Activated naive CD4-positive, alpha-beta T cell treated with anti-CD3 and anti-CD28 coated beads, Interleukin-2, amount 10 ng/mL, durations not matched to agents 7 days and 5 days (primary cell): ENCODE data around the gene NUDT21.

Experiments
- CTCF ChIA-PET: fragments of 350-600 bp; sonication (Branson Sonifier 250); formaldehyde crosslinking; loops from one replicate; lab custom pipeline; 2021; ENCODE audit warnings: antibody characterized with exemption; lab: Charles Lee
- DNase-seq: peaks from one replicate; pipeline ENCODE4 v3.0.0-alpha.2; 2020
- H3K27ac Mint-ChIP-seq: one replicate; pipeline ENCODE4 v1.8.0; 2021; ENCODE audit warnings: mild to moderate bottlenecking, moderate library complexity, mixed read lengths
- H3K27me3 Mint-ChIP-seq: one replicate; pipeline ENCODE4 v1.8.0; 2021; ENCODE audit warnings: mild to moderate bottlenecking, mixed read lengths
- H3K36me3 Mint-ChIP-seq: one replicate; pipeline ENCODE4 v1.8.0; 2021; ENCODE audit warnings: mixed read lengths
- H3K4me1 Mint-ChIP-seq: one replicate; pipeline ENCODE4 v1.8.0; 2021; ENCODE audit warnings: mixed read lengths
- H3K4me3 Mint-ChIP-seq: one replicate; pipeline ENCODE4 v1.8.0; 2021; ENCODE audit warnings: mild to moderate bottlenecking, moderate library complexity, mixed read lengths
- H3K9me3 Mint-ChIP-seq: one replicate; pipeline ENCODE4 v1.8.0; 2021; ENCODE audit warnings: mixed read lengths

The NUDT21 gene

DNA sequence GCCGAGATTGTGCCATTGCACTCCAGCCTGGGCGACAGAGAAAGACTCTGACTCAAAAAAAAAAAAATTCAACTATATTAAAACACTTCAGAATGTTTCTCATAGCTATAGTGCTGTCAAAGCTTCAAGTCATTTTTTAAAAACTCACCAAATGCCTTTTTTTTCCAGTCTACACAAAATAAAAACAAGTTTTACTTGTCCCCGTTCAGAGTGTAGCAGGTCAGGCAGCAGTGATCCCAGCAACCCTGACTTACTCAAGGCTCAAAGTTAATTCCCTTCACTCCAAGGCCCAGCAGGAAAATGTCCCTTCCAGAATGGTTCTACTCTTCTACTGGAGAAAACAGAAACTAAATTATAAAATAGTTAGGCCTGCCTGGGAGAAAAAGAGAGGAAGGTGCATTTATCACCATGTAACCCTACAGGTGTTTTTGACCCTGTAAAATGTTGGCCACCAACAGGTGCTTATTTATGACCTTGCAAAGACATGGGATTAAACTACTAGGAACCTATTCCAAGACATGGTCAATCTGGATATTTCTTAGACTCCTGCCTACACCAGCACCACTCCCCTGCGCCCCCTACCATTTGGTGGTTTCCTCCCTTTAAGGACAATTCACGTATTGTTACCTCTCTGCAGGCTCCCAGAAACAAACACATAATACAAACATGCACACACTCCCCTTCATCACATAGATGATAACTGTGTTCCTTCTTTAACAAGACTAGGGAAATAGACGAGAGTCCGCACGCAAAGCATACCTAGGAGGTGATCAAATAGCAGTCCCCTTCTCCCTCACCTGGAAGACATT lies 31.2 kb downstream of the NUDT21 start:
- no peak for DNase-seq
- H3K4me1 Mint-ChIP-seq, result peaks cover 40% of the 10 kb centered on the region
- no peak overlapping the region for H3K27ac Mint-ChIP-seq
- H3K36me3 Mint-ChIP-seq, result peaks cover 3% of the 10 kb centered on the region
- CTCF ChIA-PET, result no interaction called here
- H3K4me3 Mint-ChIP-seq, result no peak overlapping the region
- H3K9me3 Mint-ChIP-seq, result no peaks in the 10 kb centered on the region
- H3K27me3 Mint-ChIP-seq, result no peaks in the 10 kb centered on the region

DNA sequence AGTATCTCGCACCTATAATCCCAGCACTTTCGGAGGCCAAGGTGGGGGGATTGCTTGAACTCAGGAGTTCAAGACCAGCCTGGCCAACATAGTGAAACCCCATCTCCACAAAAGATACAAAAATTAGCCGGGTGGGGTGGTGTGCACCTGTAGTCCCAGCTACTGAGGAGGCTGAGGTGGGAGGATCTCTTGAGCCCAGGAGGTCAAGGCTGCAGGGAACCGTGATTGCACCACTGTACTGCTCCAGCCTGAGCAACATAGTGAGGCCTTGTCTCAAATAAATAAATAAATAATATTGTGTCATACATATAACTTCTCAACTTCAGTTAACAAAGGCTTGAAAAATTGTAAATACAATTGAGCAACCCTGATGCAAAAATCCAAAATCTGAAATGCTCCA lies 34.0 kb downstream of the NUDT21 start:
- CTCF ChIA-PET, result no interaction called here
- Mint-ChIP-seq H3K4me3 (no peak overlapping the region), H3K4me1 (peaks cover 18% of the 10 kb centered on the region), H3K27me3 (no peaks in the 10 kb centered on the region), H3K27ac (no peak overlapping the region), H3K9me3 (no peaks in the 10 kb centered on the region), H3K36me3 (peaks cover 10% of the 10 kb centered on the region)
- DNase-seq, result no peak

- H3K36me3 Mint-ChIP-seq, result peaks cover 15% of the 10 kb centered on the region
- no peak for DNase-seq
- no peaks in the 10 kb centered on the region for H3K9me3 Mint-ChIP-seq
- H3K4me1 Mint-ChIP-seq, result peaks cover 12% of the 10 kb centered on the region
- no peak overlapping the region for H3K27ac Mint-ChIP-seq
- no peak overlapping the region for H3K4me3 Mint-ChIP-seq
- CTCF ChIA-PET, result no interaction called here
- no peaks in the 10 kb centered on the region for H3K27me3 Mint-ChIP-seq
These were observed 35.3 kb downstream of the NUDT21 start for GRCh38 chr16:56415875-56416274.

- peaks cover 16% of the 10 kb centered on the region for H3K36me3 Mint-ChIP-seq
- H3K4me1 Mint-ChIP-seq, result peaks cover 3% of the 10 kb centered on the region
- no peaks in the 10 kb centered on the region for H3K9me3 Mint-ChIP-seq
- H3K4me3 Mint-ChIP-seq, result no peak overlapping the region
- no peak overlapping the region for H3K27ac Mint-ChIP-seq
- no peaks in the 10 kb centered on the region for H3K27me3 Mint-ChIP-seq
- DNase-seq, result no peak
- CTCF ChIA-PET, result no interaction called here
These were observed 36.8 kb downstream of the NUDT21 start for GRCh38 chr16:56414366-56414765.

DNA sequence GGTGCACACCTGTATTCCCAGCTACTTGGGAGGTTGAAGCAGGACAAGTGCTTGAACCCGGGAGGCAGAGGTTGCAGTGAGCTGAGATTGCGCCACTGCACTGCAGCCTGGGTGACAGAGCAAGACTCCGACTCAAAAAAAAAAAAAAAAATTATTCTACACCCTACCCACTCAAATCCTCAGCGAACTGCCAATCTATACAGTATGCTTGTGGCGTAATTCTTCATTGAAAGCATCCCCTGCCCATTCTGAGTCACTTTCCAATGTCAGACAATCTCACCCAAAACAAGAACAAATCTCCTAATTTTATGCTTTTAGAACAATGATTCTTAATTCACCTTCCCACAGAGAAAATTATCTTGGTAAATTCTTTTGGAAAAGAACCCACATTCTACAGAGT lies 37.8 kb downstream of the NUDT21 start:
- no peak overlapping the region for H3K4me3 Mint-ChIP-seq
- no peaks in the 10 kb centered on the region for H3K27me3 Mint-ChIP-seq
- H3K9me3 Mint-ChIP-seq, result no peaks in the 10 kb centered on the region
- H3K4me1 Mint-ChIP-seq, result peaks cover 3% of the 10 kb centered on the region
- peaks cover 22% of the 10 kb centered on the region for H3K36me3 Mint-ChIP-seq
- H3K27ac Mint-ChIP-seq, result no peak overlapping the region
- CTCF ChIA-PET, result no interaction called here
- no peak for DNase-seq

DNA sequence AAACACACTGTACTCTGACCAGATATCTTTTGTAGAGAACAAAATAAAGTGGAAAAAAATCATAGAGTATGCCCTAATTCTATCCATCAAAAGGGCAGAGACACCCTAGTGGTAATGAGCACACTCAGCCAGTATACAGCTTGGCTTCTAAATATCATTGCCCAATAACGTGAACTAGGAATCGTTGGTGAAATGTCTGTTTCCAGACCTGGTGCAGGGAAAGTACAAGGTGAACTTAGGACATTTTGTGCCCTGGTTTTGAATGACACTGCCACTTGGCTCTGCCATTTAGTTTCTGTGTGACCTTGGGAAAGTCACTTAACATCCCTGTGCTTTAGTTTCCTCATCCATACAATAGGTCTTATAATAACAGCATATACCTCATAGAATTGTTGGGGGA lies 39.5 kb downstream of the NUDT21 start:
- H3K27me3 Mint-ChIP-seq, result no peaks in the 10 kb centered on the region
- H3K4me3 Mint-ChIP-seq, result no peak overlapping the region
- peaks cover 3% of the 10 kb centered on the region for H3K4me1 Mint-ChIP-seq
- H3K36me3 Mint-ChIP-seq, result peaks cover 25% of the 10 kb centered on the region
- no peaks in the 10 kb centered on the region for H3K9me3 Mint-ChIP-seq
- CTCF ChIA-PET, result no interaction called here
- H3K27ac Mint-ChIP-seq, result no peak overlapping the region
- DNase-seq, result no peak

DNA sequence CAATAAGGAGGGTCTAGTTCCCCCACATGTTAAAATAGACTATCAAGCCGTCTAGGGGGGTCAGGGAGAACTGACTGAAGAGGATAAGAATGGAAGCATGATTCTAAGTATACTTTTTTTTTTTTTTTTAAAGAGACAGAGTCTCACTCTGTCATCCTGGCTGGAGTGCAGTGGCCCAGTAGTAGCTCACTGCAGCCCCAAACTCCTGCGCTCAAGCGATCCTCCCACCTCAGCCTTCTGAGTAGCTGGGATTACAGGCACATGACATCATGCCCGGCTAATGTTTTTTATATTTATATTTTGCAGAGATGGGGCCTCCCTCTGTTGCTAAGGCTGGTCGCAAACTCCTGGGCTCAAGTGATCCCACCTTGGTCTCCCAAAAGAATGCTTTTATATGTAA lies 40.0 kb downstream of the NUDT21 start:
- H3K27ac Mint-ChIP-seq, result no peak overlapping the region
- H3K9me3 Mint-ChIP-seq, result no peaks in the 10 kb centered on the region
- no peaks in the 10 kb centered on the region for H3K27me3 Mint-ChIP-seq
- CTCF ChIA-PET, result no interaction called here
- no peak for DNase-seq
- H3K4me3 Mint-ChIP-seq, result no peak overlapping the region
- H3K4me1 Mint-ChIP-seq, result peaks cover 3% of the 10 kb centered on the region
- peaks cover 25% of the 10 kb centered on the region for H3K36me3 Mint-ChIP-seq

GRCh38 chr16:56409195-56409594 lies 41.9 kb downstream of the NUDT21 start:
- H3K4me1 Mint-ChIP-seq, result peaks cover 3% of the 10 kb centered on the region
- no peak for DNase-seq
- H3K27ac Mint-ChIP-seq, result no peak overlapping the region
- H3K9me3 Mint-ChIP-seq, result no peaks in the 10 kb centered on the region
- H3K36me3 Mint-ChIP-seq, result peaks cover 32% of the 10 kb centered on the region
- no peak overlapping the region for H3K4me3 Mint-ChIP-seq
- no peaks in the 10 kb centered on the region for H3K27me3 Mint-ChIP-seq
- CTCF ChIA-PET, result interaction anchor here (0.9 kb wide), 1 partner anchor 33 kb away, joined by 3 read pairs; no protein-coding TSS in a partner anchor

- Mint-ChIP-seq H3K4me1 (peaks cover 3% of the 10 kb centered on the region), H3K36me3 (peaks cover 31% of the 10 kb centered on the region), H3K27ac (no peak overlapping the region), H3K27me3 (no peaks in the 10 kb centered on the region), H3K4me3 (no peak overlapping the region), H3K9me3 (no peaks in the 10 kb centered on the region)
- CTCF ChIA-PET, result interaction anchor here (0.9 kb wide), 1 partner anchor 33 kb away, joined by 3 read pairs; no protein-coding TSS in a partner anchor
- no peak for DNase-seq
These were observed 42.6 kb downstream of the NUDT21 start for GRCh38 chr16:56408379-56409098.

DNA sequence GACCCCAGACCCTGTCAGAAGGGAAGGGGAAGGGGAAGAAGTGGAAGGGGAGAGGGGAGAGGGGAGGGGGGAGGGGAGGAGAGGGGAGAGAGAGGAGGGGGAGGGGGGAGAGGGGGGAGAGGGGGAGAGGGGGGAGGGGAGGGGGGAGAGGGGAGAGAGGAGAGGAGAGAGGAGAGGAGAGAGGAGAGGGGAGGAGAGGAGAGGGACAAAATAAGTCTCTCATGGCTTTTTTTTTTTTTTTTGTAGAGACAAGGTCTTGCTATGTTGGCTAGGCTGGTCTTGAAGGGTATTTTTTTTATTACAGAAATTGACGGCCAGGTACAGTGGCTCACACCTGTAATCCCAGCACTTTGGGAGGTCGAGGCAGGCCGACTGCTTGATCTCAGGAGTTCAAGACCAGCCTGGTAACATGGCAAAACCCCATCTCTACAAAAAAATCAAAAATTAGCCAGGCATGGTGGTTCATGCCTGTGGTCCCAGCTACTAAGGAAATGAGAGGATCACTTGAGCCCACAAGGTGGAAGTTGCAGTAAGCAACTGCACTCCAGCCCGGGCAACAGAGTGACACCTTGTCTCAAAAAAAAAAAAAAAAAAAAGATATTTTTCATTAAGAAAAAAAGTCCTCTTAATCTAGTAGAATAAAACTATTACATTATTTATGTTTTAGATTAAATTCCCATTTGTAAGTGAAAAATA lies 45.0 kb downstream of the NUDT21 start:
- H3K27ac Mint-ChIP-seq, result no peak overlapping the region
- no peaks in the 10 kb centered on the region for H3K27me3 Mint-ChIP-seq
- H3K4me3 Mint-ChIP-seq, result no peak overlapping the region
- H3K36me3 Mint-ChIP-seq, result peaks cover 38% of the 10 kb centered on the region
- no peak for DNase-seq
- no peaks in the 10 kb centered on the region for H3K9me3 Mint-ChIP-seq
- CTCF ChIA-PET, result interaction anchor here (1.0 kb wide), 1 partner anchor 73 kb away, joined by 3 read pairs; no protein-coding TSS in a partner anchor
- peaks cover 3% of the 10 kb centered on the region for H3K4me1 Mint-ChIP-seq

GRCh38 chr16:56401482-56401881 lies 49.6 kb downstream of the NUDT21 start:
- peaks cover 45% of the 10 kb centered on the region for H3K36me3 Mint-ChIP-seq
- H3K4me1 Mint-ChIP-seq, result peaks cover 3% of the 10 kb centered on the region
- peak; percentile 21 for DNase-seq
- no peaks in the 10 kb centered on the region for H3K9me3 Mint-ChIP-seq
- H3K27ac Mint-ChIP-seq, result no peak overlapping the region
- H3K27me3 Mint-ChIP-seq, result no peaks in the 10 kb centered on the region
- no peak overlapping the region for H3K4me3 Mint-ChIP-seq
- CTCF ChIA-PET, result interaction anchor here (0.8 to 0.9 kb wide), 2 partner anchors 12 to 46 kb away, joined by 3 read pairs; no protein-coding TSS in a partner anchor

- no peak for DNase-seq
- Mint-ChIP-seq H3K9me3 (no peaks in the 10 kb centered on the region), H3K4me1 (peaks cover 2% of the 10 kb centered on the region), H3K27ac (no peak overlapping the region), H3K36me3 (peaks cover 47% of the 10 kb centered on the region), H3K4me3 (no peak overlapping the region), H3K27me3 (no peaks in the 10 kb centered on the region)
- CTCF ChIA-PET, result no interaction called here
These were observed 50.7 kb downstream of the NUDT21 start for GRCh38 chr16:56400458-56400857.

GRCh38 chr16:56399486-56399885 lies 51.6 kb downstream of the NUDT21 start:
- CTCF ChIA-PET, result no interaction called here
- Mint-ChIP-seq H3K4me1 (no peaks in the 10 kb centered on the region), H3K9me3 (no peaks in the 10 kb centered on the region), H3K27me3 (no peaks in the 10 kb centered on the region), H3K36me3 (peaks cover 46% of the 10 kb centered on the region), H3K4me3 (no peak overlapping the region), H3K27ac (no peak overlapping the region)
- DNase-seq, result no peak

GRCh38 chr16:56399047-56399446 lies 52.1 kb downstream of the NUDT21 start:
- Mint-ChIP-seq H3K4me3 (no peak overlapping the region), H3K9me3 (no peaks in the 10 kb centered on the region), H3K36me3 (peaks cover 48% of the 10 kb centered on the region), H3K4me1 (no peaks in the 10 kb centered on the region), H3K27ac (no peak overlapping the region), H3K27me3 (no peaks in the 10 kb centered on the region)
- CTCF ChIA-PET, result no interaction called here
- no peak for DNase-seq
